HL-60 (cell line): ENCODE data around the gene CGRRF1.

Experiments used
- CTCF ChIP-seq: IDR thresholded peaks from one replicate; pipeline ENCODE4 v1.5.1; 2011; ENCODE audit warnings: low read length, control low read depth, inconsistent platforms; ENCODE audit not compliant: insufficient read depth
- GABPA ChIP-seq: IDR thresholded peaks from 2 replicates; pipeline ENCODE4 v1.6.1; 2012; ENCODE audit warnings: low read depth
- POLR2AphosphoS5 ChIP-seq: IDR thresholded peaks from 2 replicates; pipeline ENCODE4 v1.6.1; 2012; ENCODE audit warnings: low read depth
- REST ChIP-seq: IDR thresholded peaks from 2 replicates; pipeline ENCODE4 v1.6.1; 2012; ENCODE audit warnings: low read depth; ENCODE audit not compliant: insufficient replicate concordance
- SPI1 ChIP-seq: IDR thresholded peaks from 2 replicates; pipeline ENCODE4 v1.6.1; 2012; ENCODE audit warnings: low read depth, mild to moderate bottlenecking, borderline replicate concordance

- TF ChIP-seq POLR2AphosphoS5 (no peak), GABPA (no peak), REST (no peak), CTCF (no peak), SPI1 (no peak)
These were observed 22.7 kb downstream of the CGRRF1 start for GRCh38 chr14:54532111-54533012.
